Measurements from ENCODE around the gene SGSH.
A peak's percentile ranks its signal among the peaks of the same experiment; 100 is the strongest.
"Not testable (repeated sequence)": the region's sequence is repeated elsewhere in the genome, so short reads cannot be mapped to it uniquely, and the experiment has no call there.

SGSH gene

DNA sequence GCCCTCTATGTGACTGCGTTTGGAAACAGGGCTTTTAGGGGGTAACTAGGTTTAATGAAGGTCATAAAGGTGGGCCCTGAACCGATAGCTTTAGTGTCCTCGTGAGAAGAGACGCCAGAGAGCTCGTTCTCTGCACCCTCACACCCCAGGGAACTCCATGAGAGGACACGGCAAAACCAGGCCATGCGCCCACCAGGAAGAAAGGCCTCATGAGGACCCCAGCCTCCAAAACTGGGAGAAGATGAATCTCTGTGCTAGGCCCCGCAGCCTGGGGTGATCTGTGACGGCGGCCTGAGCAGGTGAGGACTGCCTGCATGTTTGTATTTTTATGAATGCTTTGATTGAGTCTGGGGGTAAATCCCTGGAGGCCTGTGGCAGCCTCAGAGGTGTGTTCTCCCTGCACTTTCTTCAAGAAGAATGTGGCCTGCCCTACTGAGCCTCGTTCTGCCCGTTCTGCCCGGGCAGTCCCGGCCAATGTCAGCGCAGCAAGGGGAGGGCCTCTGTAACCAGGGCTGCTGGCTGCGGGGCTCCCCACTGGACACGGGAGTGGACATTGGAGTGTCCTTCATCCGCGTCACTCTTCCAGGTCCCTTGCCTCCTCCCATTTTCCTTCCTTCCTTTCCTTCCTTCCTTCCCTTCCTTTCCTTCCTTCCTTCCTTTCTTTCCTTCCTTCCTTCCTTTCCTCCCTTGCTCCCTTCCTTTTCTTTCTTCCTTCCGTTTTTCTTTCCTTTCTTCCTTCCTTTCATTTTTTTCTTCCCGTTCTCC lies 33.7 kb upstream of the SGSH start:
- DNase-seq (ENCODE audit: low spot score) (no peak), FAIRE-seq (no peak)

DNA sequence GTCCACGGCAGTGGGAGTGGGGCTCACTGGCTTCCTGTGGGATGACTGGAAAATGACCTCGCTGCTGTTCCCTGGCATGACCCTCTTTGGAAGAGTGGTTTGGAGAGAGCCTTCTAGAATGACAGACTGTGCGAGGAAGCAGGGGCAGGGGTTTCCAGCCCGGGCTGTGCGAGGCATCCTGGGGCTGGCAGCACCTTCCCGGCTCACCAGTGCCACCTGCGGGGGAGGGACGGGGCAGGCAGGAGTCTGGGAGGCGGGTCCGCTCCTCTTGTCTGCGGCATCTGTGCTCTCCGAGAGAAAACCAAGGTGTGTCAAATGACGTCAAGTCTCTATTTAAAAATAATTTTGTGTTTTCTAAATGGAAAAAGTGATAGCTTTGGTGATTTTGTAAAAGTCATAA lies 32.7 kb upstream of the SGSH start:
- DNase-seq (ENCODE audit: low spot score): peak; percentile 61

GRCh38 chr17:80251966-80252365 lies 31.8 kb upstream of the SGSH start:
- DNase-seq (ENCODE audit: low spot score): no peak
- peak; percentile 13 for FAIRE-seq

More for the DNA sequence above, 32.7 kb upstream of the SGSH start:
- FAIRE-seq: no peak

- DNase-seq (ENCODE audit: low spot score): no peak
- peak; percentile 71 for FAIRE-seq
Measured at GRCh38 chr17:80248894-80249710, 29.0 kb upstream of the SGSH start.

- no peak for DNase-seq (ENCODE audit: low spot score)
- FAIRE-seq: no peak
Measured at GRCh38 chr17:80248001-80248893, 28.1 kb upstream of the SGSH start.

GRCh38 chr17:80247561-80247960 lies 27.4 kb upstream of the SGSH start:
- DNase-seq (ENCODE audit: low spot score) (no peak), FAIRE-seq (no peak)

DNA sequence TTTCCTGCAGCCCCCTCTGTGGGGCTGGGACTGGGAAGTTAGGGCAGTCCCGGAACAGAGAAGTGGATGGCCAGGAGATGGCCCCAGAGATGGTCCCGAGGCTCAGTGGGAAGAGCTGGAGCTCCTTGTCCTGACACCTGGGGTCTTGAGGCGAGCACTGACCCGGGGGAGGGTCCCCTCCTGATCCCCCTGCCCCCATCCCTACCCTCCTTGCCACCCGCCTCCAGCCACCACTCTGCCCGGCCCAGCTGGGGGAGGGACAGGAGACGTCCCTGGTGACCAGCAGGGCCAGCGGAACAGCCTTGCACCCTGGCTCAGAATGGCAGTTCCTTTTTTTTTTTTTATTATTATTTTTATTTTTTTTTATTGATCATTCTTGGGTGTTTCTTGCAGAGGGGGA lies 26.6 kb upstream of the SGSH start:
- FAIRE-seq (no peak), DNase-seq (ENCODE audit: low spot score) (no peak)

GRCh38 chr17:80246266-80246681 lies 26.1 kb upstream of the SGSH start:
- FAIRE-seq (no peak), DNase-seq (ENCODE audit: low spot score) (no peak)

DNA sequence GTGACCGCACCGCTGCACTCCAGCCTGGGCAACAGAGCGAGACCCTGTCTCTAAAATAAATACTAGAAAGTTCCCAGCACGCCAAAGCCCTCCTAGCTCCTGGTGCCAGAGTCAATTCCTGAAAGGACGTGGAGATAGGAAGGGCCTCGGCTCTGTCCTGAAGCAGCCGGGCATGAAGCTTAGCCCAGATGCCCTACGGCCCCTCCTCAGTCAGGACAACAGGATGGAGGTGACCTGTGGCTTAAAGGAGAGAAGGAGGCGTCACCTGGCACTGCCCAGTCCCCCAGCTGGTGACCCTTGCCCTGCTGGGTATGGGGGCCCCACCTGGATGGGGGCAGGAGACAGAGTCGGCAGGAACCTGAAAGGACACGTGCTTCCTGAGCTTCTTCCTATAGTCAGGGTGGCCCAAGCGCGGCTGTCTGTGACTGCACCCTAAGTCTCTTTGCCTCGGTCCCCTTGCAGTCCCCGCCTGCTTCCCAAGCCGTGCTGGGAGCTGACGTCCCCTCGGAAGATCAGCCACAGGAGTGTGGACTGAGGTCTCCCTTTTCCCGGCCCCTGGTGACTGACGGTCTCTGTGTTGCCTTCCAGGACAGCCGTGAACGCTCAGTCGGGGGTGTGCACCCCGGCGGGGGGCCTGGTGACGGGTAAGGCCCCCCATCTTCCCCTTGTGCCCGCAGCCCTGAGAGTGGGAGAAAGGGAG lies 25.6 kb upstream of the SGSH start:
- FAIRE-seq: no peak
- DNase-seq (ENCODE audit: low spot score): no peak

DNA sequence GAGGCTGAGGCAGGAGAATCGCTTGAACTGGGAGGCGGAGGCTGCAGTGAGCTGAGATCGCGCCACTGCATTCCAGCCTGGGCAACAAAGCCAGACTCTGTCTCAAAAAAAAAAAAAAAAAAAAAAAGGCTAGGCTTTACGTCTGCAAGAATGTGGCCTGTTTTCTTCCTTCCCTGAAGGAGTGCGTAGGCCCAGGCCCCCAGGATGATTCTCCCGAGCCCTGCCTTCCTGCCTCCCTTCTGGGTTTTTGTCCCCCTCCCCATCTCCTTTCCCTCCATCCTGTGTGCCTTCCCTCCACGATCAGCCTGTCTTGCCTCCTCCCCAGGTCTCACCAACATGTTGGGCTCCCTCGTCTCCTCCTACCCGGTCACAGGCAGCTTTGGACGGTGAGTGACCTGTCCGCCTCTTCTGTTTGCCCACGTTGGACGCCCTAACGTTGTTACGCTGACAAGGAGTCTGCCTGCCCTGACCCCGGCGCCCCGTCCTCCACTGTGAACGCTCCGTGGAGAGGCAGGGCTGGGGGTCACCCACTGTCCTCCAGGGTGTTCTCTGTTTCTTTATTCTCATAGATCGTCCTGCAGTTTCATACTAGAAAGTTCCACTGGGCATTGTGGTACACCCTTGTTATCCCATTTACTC lies 24.9 kb upstream of the SGSH start:
- FAIRE-seq (no peak), DNase-seq (ENCODE audit: low spot score) (no peak)

DNA sequence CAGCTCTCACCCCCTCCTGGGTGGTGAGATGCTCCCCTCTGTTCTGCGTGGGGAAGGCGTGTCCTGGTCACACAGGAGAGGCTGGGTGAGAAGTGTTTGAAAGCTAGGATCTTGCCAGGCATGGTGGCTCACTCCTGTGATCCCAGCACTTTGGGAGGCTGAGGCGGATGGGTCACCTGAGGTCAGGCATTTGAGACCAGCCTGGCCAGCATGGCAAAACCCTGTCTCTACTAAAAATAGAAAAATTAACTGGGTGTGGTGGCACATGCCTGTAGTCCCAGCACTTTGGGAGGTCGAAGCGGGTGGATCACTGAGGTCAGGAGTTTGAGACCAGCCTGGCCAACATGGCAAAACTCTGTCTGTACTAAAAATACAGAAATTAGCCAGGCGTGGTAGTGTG lies 24.3 kb upstream of the SGSH start:
- not testable (repeated sequence) for FAIRE-seq; DNase-seq (ENCODE audit: low spot score)

DNA sequence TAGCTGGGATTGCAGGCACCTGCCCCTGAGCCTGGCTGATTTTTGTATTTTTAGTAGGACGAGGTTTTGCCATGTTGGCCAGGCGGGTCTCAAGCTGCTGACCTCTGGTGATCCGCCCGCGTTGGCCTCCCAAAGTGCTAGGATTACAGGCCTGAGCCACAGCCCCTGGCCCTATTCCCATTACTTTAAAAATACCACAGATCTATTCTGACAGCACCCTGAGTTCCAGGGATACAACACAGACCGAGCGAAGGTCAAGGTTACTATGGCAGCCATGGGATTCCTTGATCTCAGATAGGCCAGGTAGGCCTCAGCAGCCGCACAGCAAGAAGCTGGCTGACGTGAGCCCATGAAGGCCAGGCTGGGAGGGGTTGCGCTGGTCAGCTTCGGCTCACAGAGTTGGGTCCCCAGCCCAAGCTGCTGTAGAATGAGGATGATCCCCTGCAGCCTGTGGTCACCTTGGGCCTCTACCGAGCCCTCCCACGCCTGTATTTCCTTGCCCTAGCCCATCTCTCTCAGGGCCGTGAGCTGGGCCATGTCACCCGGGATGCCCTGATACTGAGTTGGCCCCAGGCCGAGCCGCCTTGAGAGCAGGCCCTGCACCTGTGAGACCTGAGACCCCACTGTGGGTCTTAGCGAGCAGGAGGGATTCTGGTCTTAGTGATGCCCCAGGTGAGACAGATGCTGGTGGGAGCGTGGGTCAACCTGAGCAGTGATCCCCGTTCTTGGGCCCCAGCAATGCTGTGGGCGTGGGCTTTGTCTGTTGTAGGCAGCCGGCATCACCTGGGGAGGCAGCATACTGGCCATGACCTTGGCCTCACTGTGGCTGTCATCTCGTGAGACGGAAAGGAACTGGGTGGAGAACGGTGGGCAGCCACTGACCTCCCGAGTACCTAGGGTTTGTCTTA lies 23.6 kb upstream of the SGSH start:
- FAIRE-seq: peak; percentile 9

DNA sequence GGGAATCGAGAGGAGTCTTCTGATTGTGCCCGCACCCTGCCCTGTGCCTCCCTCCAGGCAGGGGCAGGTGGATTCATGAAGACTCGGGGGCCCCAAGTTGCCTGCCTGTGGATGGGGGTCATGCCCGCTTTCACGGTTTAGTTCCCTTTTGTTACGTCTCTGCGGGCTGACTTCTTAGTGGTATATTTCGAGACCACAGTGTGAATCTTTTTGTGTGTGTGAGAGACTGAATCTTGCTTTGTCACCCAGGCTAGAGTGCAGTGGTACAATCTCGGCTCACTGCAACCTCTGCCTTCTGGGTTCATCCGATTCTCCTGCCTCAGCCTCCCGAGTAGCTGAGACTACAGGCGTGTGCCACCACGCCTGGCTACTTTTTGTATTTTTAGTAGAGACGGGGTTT lies 22.4 kb upstream of the SGSH start:
- FAIRE-seq: no peak
- DNase-seq (ENCODE audit: low spot score): no peak

More for the DNA sequence above, 23.6 kb upstream of the SGSH start:
- DNase-seq (ENCODE audit: low spot score): no peak

- FAIRE-seq (no peak), DNase-seq (ENCODE audit: low spot score) (no peak)
Measured at GRCh38 chr17:80237386-80237785, 17.3 kb upstream of the SGSH start.

- no peak for FAIRE-seq
- DNase-seq (ENCODE audit: low spot score): no peak
Measured at GRCh38 chr17:80236911-80237310, 16.8 kb upstream of the SGSH start.

DNA sequence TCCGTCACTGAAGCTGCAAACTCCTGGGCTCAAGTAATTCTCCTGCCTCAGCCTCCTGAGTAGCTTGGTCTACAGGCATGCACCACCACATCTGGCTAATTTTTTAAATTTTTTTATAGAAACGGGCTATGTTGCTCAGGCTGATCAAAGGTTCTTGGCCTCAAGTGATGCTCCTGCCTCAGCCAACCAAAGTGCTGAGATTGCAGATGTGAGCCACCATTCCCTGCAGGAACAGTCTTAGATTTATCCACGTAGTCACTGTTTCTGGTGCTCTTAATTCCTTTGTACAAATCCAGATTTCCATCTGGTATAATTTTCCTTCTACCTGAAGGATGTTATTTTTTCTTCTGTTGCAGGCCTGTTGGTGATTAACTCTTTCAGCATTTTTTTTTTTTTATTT lies 13.1 kb upstream of the SGSH start:
- FAIRE-seq: no peak
- no peak for DNase-seq (ENCODE audit: low spot score)

- FAIRE-seq: no peak
- no peak for DNase-seq (ENCODE audit: low spot score)
Measured at GRCh38 chr17:80232438-80232837, 12.3 kb upstream of the SGSH start.

- no peak for DNase-seq (ENCODE audit: low spot score)
- no peak for FAIRE-seq
Measured at GRCh38 chr17:80229011-80229410, 8.9 kb upstream of the SGSH start.

DNA sequence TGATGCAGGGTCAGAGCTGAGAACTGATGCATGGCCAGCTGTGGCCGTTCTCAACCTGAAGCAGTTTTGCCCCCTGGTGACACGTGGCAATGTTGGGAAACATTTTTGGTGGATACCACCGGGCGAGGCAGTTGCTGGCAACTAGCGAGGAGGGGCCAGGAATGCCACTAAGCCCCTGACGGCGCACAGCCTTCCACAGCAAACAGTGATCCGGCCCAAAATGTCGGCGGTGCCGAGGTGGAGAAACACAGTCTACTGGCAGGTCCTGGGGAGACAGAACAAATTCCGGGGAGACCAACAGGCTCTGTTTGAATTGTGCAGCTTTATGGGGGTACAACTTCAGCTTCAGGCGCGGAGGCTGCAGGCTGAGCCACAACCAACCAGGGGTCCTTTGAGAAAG lies 8.3 kb upstream of the SGSH start:
- no peak for DNase-seq (ENCODE audit: low spot score)
- no peak for FAIRE-seq

- DNase-seq (ENCODE audit: low spot score): no peak
- FAIRE-seq: no peak
Measured at GRCh38 chr17:80227666-80228065, 7.5 kb upstream of the SGSH start.
